ENCODE data around the gene GAL3ST1. TPM values are rescaled to one million over a fixed set of nuclear protein-coding genes. Genes with fewer than 3 reads are reported as not detected.

GAL3ST1 gene
- total and polyA plus RNA-seq, 10 of the 15 experiments (the other 5 are each of a cell fraction or from before 2014, with no cell fraction given) = not detected

- TF ChIP-seq POLR2A (IDR thresholded peaks at IDR 0.05; ENCODE audit: low read depth, low read length) (peak; percentile 62; the same call in 1 of the 2 replicates), SRF (IDR thresholded peaks at IDR 0.05; ENCODE audit: low read depth in 2 of 2, low read length in 2 of 2) (no peak), STAT1 (conservative IDR thresholded peaks at IDR 0.05) (no peak), FOXM1 (IDR thresholded peaks at IDR 0.05; ENCODE audit: low read depth, low read length) (no peak), CHD1 (IDR thresholded peaks at IDR 0.05; ENCODE audit: low read depth, low read length) (no peak), BHLHE40 (IDR thresholded peaks at IDR 0.05; ENCODE audit: borderline replicate concordance in 1 of 2, low read depth in 2 of 2, low read length in 1 of 2) (peak; percentile 78 to 94), HDAC6 (IDR thresholded peaks at IDR 0.05; ENCODE audit: unreplicated experiment) (no peak), BMI1 (IDR thresholded peaks at IDR 0.05; ENCODE audit: borderline replicate concordance) (no peak), YBX1 (IDR thresholded peaks at IDR 0.05) (no peak), ESRRA (IDR thresholded peaks at IDR 0.05; ENCODE audit: low read length) (no peak), CREB1 (IDR thresholded peaks at IDR 0.05; ENCODE audit: low read depth) (no peak), BRCA1 (IDR thresholded peaks at IDR 0.05; ENCODE audit: low read depth, low read length) (no peak), POU2F2 (IDR thresholded peaks at IDR 0.05; ENCODE audit: borderline replicate concordance, low read depth, low read length) (no peak), KAT2A (conservative IDR thresholded peaks at IDR 0.05; ENCODE audit: control insufficient read depth, low read depth, low read length) (no peak), ETV6 (conservative IDR thresholded peaks at IDR 0.05 in 1 of 2, IDR thresholded peaks at IDR 0.05 in 1 of 2; ENCODE audit: borderline replicate concordance in 1 of 2, low read depth in 1 of 2) (no peak), ZNF207 (IDR thresholded peaks at IDR 0.05; ENCODE audit: borderline replicate concordance) (no peak), NR2F1 (conservative IDR thresholded peaks at IDR 0.05) (no peak), IKZF2 (IDR thresholded peaks at IDR 0.05) (peak in 1 of 2 experiments; percentile 42; a peak in 1 of 4 replicates), TCF12 (IDR thresholded peaks at IDR 0.05; ENCODE audit: low read depth, low read length) (no peak)
- TF ChIP-seq, protein P1, sequence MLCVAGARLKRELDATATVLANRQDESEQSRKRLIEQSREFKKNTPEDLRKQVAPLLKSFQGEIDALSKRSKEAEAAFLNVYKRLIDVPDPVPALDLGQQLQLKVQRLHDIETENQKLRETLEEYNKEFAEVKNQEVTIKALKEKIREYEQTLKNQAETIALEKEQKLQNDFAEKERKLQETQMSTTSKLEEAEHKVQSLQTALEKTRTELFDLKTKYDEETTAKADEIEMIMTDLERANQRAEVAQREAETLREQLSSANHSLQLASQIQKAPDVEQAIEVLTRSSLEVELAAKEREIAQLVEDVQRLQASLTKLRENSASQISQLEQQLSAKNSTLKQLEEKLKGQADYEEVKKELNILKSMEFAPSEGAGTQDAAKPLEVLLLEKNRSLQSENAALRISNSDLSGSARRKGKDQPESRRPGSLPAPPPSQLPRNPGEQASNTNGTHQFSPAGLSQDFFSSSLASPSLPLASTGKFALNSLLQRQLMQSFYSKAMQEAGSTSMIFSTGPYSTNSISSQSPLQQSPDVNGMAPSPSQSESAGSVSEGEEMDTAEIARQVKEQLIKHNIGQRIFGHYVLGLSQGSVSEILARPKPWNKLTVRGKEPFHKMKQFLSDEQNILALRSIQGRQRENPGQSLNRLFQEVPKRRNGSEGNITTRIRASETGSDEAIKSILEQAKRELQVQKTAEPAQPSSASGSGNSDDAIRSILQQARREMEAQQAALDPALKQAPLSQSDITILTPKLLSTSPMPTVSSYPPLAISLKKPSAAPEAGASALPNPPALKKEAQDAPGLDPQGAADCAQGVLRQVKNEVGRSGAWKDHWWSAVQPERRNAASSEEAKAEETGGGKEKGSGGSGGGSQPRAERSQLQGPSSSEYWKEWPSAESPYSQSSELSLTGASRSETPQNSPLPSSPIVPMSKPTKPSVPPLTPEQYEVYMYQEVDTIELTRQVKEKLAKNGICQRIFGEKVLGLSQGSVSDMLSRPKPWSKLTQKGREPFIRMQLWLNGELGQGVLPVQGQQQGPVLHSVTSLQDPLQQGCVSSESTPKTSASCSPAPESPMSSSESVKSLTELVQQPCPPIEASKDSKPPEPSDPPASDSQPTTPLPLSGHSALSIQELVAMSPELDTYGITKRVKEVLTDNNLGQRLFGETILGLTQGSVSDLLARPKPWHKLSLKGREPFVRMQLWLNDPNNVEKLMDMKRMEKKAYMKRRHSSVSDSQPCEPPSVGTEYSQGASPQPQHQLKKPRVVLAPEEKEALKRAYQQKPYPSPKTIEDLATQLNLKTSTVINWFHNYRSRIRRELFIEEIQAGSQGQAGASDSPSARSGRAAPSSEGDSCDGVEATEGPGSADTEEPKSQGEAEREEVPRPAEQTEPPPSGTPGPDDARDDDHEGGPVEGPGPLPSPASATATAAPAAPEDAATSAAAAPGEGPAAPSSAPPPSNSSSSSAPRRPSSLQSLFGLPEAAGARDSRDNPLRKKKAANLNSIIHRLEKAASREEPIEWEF (IDR thresholded peaks at IDR 0.05; ENCODE audit: insufficient replicate concordance, low read depth, low read length) = no peak
- TF ChIP-seq, protein P2, sequence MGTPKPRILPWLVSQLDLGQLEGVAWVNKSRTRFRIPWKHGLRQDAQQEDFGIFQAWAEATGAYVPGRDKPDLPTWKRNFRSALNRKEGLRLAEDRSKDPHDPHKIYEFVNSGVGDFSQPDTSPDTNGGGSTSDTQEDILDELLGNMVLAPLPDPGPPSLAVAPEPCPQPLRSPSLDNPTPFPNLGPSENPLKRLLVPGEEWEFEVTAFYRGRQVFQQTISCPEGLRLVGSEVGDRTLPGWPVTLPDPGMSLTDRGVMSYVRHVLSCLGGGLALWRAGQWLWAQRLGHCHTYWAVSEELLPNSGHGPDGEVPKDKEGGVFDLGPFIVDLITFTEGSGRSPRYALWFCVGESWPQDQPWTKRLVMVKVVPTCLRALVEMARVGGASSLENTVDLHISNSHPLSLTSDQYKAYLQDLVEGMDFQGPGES (IDR thresholded peaks at IDR 0.05) = no peak
- TF ChIP-seq, protein P3, sequence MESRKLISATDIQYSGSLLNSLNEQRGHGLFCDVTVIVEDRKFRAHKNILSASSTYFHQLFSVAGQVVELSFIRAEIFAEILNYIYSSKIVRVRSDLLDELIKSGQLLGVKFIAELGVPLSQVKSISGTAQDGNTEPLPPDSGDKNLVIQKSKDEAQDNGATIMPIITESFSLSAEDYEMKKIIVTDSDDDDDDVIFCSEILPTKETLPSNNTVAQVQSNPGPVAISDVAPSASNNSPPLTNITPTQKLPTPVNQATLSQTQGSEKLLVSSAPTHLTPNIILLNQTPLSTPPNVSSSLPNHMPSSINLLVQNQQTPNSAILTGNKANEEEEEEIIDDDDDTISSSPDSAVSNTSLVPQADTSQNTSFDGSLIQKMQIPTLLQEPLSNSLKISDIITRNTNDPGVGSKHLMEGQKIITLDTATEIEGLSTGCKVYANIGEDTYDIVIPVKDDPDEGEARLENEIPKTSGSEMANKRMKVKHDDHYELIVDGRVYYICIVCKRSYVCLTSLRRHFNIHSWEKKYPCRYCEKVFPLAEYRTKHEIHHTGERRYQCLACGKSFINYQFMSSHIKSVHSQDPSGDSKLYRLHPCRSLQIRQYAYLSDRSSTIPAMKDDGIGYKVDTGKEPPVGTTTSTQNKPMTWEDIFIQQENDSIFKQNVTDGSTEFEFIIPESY (IDR thresholded peaks at IDR 0.05) = no peak
Measured at GRCh38 chr22:30606455-30607299, 32.2 kb upstream of the GAL3ST1 start, which contains the start of gene TCN2 (continued).

All from GM12878 (cell line).